Activated CD8-positive, alpha-beta memory T cell treated with anti-CD3 and anti-CD28 coated beads, Interleukin-2, amount 50 U/mL, for 1 hour (primary cell): Measurements from ENCODE around the gene TRAPPC3L.

Source experiments
- DNase-seq: peaks from one replicate; pipeline ENCODE4 v3.0.0-alpha.2; 2020; ENCODE audit errors: extremely low read depth

Gene TRAPPC3L

GRCh38 chr6:116557893-116558292, 12.4 kb upstream of the TRAPPC3L start:
- DNase-seq, result no peak

GRCh38 chr6:116556814-116557415, 11.4 kb upstream of the TRAPPC3L start:
- DNase-seq, result no peak

GRCh38 chr6:116556065-116556464, 10.6 kb upstream of the TRAPPC3L start:
- no peak for DNase-seq

GRCh38 chr6:116553451-116553850, 8.0 kb upstream of the TRAPPC3L start, which contains the start of gene CALHM4:
Gene CALHM4, plus strand, starts transcription at chr6:116553751. Its CDS starts 43 bp downstream, at chr6:116553794.
- DNase-seq, result no peak

- no peak for DNase-seq
Observed at GRCh38 chr6:116550796-116551195, 5.3 kb upstream of the TRAPPC3L start.

- no peak for DNase-seq
Observed at GRCh38 chr6:116547358-116547757, 1.9 kb upstream of the TRAPPC3L start.

- no peak for DNase-seq
Observed at GRCh38 chr6:116543149-116543548, 2.3 kb downstream of the TRAPPC3L start.

GRCh38 chr6:116542426-116542825, 3.1 kb downstream of the TRAPPC3L start:
- no peak for DNase-seq

- DNase-seq, result peak; percentile 8
Observed at GRCh38 chr6:116536216-116536621, 9.3 kb downstream of the TRAPPC3L start.

- DNase-seq, result no peak
Observed at GRCh38 chr6:116535109-116535508, 10.4 kb downstream of the TRAPPC3L start.

GRCh38 chr6:116533233-116533957, 12.1 kb downstream of the TRAPPC3L start:
- DNase-seq, result no peak

GRCh38 chr6:116531675-116532570, 13.6 kb downstream of the TRAPPC3L start:
- DNase-seq, result peak; percentile 19

- DNase-seq, result no peak
Observed at GRCh38 chr6:116530436-116530835, 15.0 kb downstream of the TRAPPC3L start.

GRCh38 chr6:116529466-116530290, 15.8 kb downstream of the TRAPPC3L start:
- DNase-seq, result no peak

- DNase-seq, result no peak
Observed at GRCh38 chr6:116528780-116529179, 16.7 kb downstream of the TRAPPC3L start.

- no peak for DNase-seq
Observed at GRCh38 chr6:116528133-116528532, 17.4 kb downstream of the TRAPPC3L start.

GRCh38 chr6:116524236-116524635, 21.2 kb downstream of the TRAPPC3L start:
- no peak for DNase-seq

GRCh38 chr6:116522896-116523295, 22.6 kb downstream of the TRAPPC3L start:
- DNase-seq, result no peak

GRCh38 chr6:116518621-116519368, 26.7 kb downstream of the TRAPPC3L start:
- no peak for DNase-seq

GRCh38 chr6:116515141-116515540, 30.3 kb downstream of the TRAPPC3L start:
- DNase-seq, result no peak

GRCh38 chr6:116514111-116514510, 31.4 kb downstream of the TRAPPC3L start:
- no peak for DNase-seq
